Breast epithelium (tissue), 3 donors: Measurements from ENCODE around the gene TENM3.

ENCODE experiments used
- CTCF ChIP-seq, 3 donors: fragments of 450-650 bp; IDR thresholded peaks; one replicate each; pipeline ENCODE4 v1.5.1; 2016 to 2017; ENCODE audit warnings: antibody characterized with exemption in 3 of 3, mild to moderate bottlenecking in 3 of 3, moderate library complexity in 3 of 3
- POLR2A ChIP-seq: fragments of 450-650 bp; IDR thresholded peaks from one replicate; pipeline ENCODE4 v1.6.1; 2016; ENCODE audit warnings: antibody characterized with exemption, mild to moderate bottlenecking, moderate library complexity

GRCh38 chr4:182521011-182521410, 277.8 kb downstream of the TENM3 start:
- TF ChIP-seq CTCF (IDR thresholded peaks at IDR 0.05) (no peak), POLR2A (no peak)
